ENCODE results near the gene BTF3.
"Not testable (repeated sequence)": the region's sequence is repeated elsewhere in the genome, so short reads cannot be mapped to it uniquely, and the experiment has no call there.

The BTF3 gene

GRCh38 chr5:73486119-73486899, 11.9 kb upstream of the BTF3 start:
- no peak for DNase-seq

GRCh38 chr5:73487257-73487656, 11.0 kb upstream of the BTF3 start:
- not testable (repeated sequence) for DNase-seq

GRCh38 chr5:73487815-73488214, 10.4 kb upstream of the BTF3 start:
- no peak for DNase-seq

- no peak for DNase-seq
Measured at GRCh38 chr5:73488806-73489205, 9.4 kb upstream of the BTF3 start.

- DNase-seq, result no peak
Measured at GRCh38 chr5:73490088-73490487, 8.2 kb upstream of the BTF3 start.

GRCh38 chr5:73491155-73491554, 7.1 kb upstream of the BTF3 start:
- no peak for DNase-seq

GRCh38 chr5:73493421-73493820, 4.8 kb upstream of the BTF3 start:
- DNase-seq, result no peak

GRCh38 chr5:73494721-73495120, 3.5 kb upstream of the BTF3 start:
- no peak for DNase-seq

GRCh38 chr5:73495772-73496335, 2.4 kb upstream of the BTF3 start:
- no peak for DNase-seq

GRCh38 chr5:73496984-73497457, 1.2 kb upstream of the BTF3 start:
- DNase-seq, result peak; percentile 19

- no peak for DNase-seq
Measured at GRCh38 chr5:73497497-73498056, 665 bp upstream of the BTF3 start.

GRCh38 chr5:73499187-73499586, 945 bp downstream of the BTF3 start:
- no peak for DNase-seq

GRCh38 chr5:73499756-73500155, 1.5 kb downstream of the BTF3 start:
- no peak for DNase-seq

GRCh38 chr5:73501406-73501805, 3.2 kb downstream of the BTF3 start:
- DNase-seq, result no peak

GRCh38 chr5:73506459-73506955, 8.3 kb downstream of the BTF3 start:
- no peak for DNase-seq

GRCh38 chr5:73507062-73507461, 8.8 kb downstream of the BTF3 start:
- DNase-seq, result no peak

GRCh38 chr5:73508521-73508920, 10.3 kb downstream of the BTF3 start:
- not testable (repeated sequence) for DNase-seq

GRCh38 chr5:73513996-73514395, 15.8 kb downstream of the BTF3 start:
- no peak for DNase-seq

- no peak for DNase-seq
Measured at GRCh38 chr5:73514418-73514817, 16.2 kb downstream of the BTF3 start.

GRCh38 chr5:73515232-73515631, 17.0 kb downstream of the BTF3 start:
- peak; percentile 19 for DNase-seq

GRCh38 chr5:73519531-73520283, 21.5 kb downstream of the BTF3 start:
- DNase-seq, result peak; percentile 83

- no peak for DNase-seq
Measured at GRCh38 chr5:73522989-73523388, 24.7 kb downstream of the BTF3 start.

- DNase-seq, result no peak
Measured at GRCh38 chr5:73523861-73524260, 25.6 kb downstream of the BTF3 start.

Data from suppressor macrophage treated with lipopolysaccharide for 4 hours (primary cell).